Loucy (cell line): ENCODE data around the gene LGR5.

Experiments
- EZH2phosphoT487 ChIP-seq: fragments of 200-600 bp; IDR thresholded peaks from 2 replicates; pipeline ENCODE4 v1.6.1; 2018; ENCODE audit warnings: antibody characterized with exemption, mild to moderate bottlenecking, moderate library complexity, borderline replicate concordance
- TF ChIP-seq, protein P1 (sequence below): fragments of 200-600 bp; sonication (generic); conservative IDR thresholded peaks from 2 replicates; pipeline ENCODE4 v1.5.1; 2014; ENCODE audit warnings: mild to moderate bottlenecking, antibody characterized with exemption, low read length

GRCh38 chr12:71461787-71462328 is 22.3 kb downstream of the LGR5 start:
- TF ChIP-seq, protein P1, sequence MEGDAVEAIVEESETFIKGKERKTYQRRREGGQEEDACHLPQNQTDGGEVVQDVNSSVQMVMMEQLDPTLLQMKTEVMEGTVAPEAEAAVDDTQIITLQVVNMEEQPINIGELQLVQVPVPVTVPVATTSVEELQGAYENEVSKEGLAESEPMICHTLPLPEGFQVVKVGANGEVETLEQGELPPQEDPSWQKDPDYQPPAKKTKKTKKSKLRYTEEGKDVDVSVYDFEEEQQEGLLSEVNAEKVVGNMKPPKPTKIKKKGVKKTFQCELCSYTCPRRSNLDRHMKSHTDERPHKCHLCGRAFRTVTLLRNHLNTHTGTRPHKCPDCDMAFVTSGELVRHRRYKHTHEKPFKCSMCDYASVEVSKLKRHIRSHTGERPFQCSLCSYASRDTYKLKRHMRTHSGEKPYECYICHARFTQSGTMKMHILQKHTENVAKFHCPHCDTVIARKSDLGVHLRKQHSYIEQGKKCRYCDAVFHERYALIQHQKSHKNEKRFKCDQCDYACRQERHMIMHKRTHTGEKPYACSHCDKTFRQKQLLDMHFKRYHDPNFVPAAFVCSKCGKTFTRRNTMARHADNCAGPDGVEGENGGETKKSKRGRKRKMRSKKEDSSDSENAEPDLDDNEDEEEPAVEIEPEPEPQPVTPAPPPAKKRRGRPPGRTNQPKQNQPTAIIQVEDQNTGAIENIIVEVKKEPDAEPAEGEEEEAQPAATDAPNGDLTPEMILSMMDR = no peak
- TF ChIP-seq EZH2phosphoT487 = no peak
